Dermis microvascular lymphatic vessel endothelial cell (primary cell): Measurements from ENCODE around the gene GDPD4. TPM values are rescaled to one million over a fixed set of nuclear protein-coding genes. Genes with fewer than 3 reads are reported as not detected.
"Not testable (repeated sequence)": the region's sequence is repeated elsewhere in the genome, so short reads cannot be mapped to it uniquely, and the experiment has no call there.

Experiments
- DNase-seq, 2 donors: peaks; one replicate each; pipeline versions ENCODE4 v3.0.0 to v3.0.0-alpha.2; 2010; ENCODE audit warnings: low read depth in 2 of 2
- total RNA-seq: library from RNA; depleted of rRNA; stranded (reverse); fragments of >200 nt; gene quantifications from 2 replicates; pipeline ENCODE4 v1.2.1, GENCODE V29; 2014

GDPD4 gene
- total RNA-seq, 1 donor from 2014 or later: not detected

GRCh38 chr11:77300028-77300427 is 1.5 kb downstream of the GDPD4 start:
- DNase-seq: not testable (repeated sequence)

DNA sequence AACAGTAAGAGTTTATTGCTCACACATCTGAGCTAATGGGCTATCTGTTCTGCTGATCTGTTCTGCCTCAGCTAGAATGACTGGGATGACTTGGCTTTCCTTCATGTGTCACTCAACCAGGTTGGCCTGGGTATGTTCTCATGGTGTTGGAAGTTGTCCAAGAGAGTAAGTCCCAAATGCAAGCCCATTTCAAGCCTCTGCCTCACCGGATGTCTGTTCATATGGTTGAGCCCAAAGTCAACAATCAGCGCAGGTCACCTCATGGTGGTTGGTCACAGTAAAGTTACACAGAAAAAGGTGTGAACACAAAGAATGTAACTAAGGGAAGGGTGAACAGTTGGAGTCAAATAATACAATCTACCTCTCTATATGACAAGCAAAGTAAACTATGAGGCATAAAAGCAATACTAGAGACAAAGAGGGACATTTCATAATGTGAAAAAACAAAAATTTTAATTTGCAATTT is 1.9 kb downstream of the GDPD4 start:
- peak; percentile 13 to 26 for DNase-seq

DNA sequence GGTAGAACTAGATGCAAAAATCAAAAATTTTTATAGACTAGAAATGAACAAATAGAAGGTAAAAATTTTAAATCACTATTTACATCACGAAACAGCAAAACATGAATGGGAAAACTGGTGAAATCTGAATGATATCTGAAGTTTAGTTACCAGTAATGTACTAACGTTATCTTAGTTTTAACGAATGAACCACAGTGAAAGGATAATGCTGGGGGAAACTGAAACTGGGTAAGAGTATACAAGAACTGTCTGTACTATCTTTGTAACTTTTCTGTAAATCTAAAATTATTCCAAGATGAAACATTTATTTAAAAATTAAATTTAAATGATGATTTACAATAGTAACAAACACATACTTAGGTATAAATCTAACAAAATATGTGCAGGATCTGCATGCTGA is 7.4 kb downstream of the GDPD4 start:
- DNase-seq: no peak

DNA sequence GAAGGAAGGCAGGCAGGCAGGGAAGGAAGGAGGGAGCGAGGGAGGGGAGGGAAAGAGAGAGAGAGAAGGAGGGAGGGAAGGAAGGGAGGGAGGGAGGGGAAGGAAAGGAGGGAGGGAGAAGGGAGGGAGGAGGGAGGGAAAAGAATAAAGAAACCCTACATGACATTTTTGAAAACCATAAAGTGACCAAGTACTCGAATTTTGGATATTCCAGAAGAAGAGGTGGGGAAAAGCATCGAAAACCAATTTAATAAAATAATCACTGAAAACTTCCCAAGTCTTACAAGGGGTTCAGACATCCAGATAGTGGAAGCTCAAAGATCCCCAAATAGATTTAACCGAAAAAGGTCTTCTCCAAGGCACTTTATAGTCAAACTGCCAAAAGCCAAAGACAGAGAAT is 11.7 kb downstream of the GDPD4 start:
- no peak for DNase-seq

DNA sequence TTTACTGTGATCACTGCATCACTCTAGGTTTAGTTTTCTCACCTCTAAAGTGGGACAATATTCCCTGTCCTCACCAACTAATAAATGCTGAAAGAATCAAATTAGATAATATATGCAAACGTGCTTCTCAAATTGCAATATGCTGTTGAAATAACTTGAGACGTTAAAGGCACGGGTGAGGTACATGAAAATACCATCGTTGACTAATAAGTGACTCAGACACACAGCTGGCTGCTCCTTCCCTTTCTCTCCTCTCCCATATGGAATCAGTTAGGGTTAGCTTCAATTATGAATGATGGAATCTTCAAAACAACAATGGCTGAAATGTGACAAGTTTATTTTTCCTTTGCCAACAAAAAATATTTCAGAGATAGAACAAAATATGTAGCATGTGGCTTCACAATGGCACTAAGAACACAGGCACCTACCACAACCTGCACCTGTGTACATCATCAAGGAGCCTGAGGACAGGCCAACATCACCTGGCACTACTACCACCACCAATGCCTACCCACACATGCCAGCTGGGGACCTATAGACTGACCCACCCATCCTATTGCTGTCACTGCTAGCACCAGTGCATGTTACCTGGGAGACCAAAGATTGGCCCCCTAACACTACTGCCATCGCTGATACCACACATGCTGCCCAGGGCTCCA is 13.7 kb downstream of the GDPD4 start:
- DNase-seq: no peak

DNA sequence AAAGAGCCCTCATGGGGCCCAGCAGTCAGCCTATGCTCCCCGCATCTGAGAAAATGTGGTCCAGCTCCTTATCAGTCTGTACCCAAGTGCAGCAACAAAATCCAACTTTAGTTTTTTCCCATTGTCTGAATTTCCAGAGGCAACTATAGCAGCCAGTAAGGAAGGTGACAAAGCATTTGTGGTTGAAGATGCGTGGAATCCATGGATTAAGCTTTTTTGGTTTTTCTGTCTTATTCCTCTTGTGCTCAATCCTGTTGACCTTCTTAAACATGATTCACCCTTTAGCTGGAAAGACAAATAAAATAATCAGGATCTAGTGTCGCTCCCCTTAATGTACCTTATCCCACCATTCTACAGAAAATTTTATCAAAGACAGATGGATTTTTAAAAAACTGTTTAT is 14.3 kb downstream of the GDPD4 start:
- DNase-seq: no peak

GRCh38 chr11:77284476-77285468 is 16.7 kb downstream of the GDPD4 start:
- no peak for DNase-seq

DNA sequence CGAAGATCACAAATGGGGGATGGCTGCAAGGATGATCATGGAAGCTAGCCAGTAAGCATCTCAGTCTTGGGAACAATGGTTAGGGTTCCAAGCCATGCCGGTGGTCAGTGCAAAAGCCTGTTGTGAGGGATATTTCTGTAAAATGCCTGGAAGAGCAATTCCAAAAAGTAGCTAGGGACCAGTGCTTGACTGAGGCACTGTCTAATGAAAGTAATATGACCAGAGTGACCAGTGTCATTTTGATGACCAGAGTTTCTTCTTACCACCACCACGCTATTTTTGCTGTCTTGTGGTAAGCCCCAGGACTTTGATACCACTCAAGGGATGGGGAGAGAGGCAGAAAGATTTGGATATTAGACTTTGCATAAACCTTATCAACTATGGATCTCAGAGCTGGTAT is 18.4 kb downstream of the GDPD4 start:
- DNase-seq: no peak

DNA sequence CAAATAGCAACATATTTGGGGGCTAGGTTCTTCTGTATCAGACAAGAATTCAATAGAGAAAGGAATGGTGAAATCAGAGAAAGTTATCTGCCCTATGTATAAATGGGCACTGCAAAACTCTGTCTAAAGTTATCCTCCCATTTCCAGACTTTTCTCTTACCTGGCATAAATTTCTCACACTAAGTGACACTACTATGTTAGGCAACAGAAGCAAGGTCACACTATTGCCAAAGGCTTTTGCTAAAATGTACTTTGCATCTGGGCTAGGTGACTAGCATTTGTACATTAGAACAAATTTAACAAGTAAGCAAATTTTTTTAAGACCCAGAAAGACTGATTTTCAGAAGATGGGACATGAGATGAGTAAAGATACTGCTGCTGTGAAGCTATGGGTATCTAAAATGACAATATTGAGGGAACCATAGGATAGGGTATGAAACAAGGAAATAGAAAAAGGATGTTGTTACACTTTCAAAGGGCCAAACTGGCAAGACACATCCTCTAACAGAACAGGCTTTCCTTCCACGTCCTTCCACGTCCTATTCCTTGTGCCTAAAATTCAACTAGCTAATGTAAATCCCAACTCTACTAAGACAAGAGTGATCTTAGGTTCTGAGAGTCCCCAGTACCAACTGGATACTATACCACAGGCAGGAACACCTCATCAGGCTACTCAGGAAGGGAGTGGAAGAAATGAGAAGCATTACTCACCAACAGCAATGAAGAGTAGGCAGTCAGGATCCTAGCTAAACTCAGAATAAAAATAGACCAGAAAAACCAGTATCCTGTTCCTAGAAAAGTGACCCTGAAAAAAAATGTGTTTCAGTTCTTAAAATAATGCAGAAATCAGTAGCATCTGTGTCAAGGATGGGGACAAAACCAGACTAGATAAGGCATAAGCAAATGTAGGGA is 22.6 kb downstream of the GDPD4 start:
- DNase-seq: no peak

DNA sequence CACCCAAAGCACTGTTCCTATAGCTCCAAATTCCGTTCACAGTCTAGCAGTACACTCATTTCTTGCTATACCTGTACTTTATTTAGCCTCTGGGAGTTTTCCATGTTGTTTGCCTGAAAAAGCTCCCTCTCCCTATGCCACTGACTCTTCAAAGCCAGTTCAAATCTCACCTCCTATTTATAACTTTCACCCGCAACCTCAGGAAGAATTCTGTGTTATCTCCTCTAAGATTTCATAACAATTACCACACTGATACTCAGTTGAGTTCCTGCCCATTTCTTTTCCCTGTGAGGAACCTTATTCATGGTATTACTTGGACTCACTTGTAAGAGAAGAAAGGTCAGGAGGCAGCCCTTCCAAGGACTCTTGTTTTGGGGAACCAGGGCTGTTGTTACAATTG is 25.2 kb downstream of the GDPD4 start:
- no peak for DNase-seq

GRCh38 chr11:77270921-77271320 is 30.6 kb downstream of the GDPD4 start:
- DNase-seq: no peak

DNA sequence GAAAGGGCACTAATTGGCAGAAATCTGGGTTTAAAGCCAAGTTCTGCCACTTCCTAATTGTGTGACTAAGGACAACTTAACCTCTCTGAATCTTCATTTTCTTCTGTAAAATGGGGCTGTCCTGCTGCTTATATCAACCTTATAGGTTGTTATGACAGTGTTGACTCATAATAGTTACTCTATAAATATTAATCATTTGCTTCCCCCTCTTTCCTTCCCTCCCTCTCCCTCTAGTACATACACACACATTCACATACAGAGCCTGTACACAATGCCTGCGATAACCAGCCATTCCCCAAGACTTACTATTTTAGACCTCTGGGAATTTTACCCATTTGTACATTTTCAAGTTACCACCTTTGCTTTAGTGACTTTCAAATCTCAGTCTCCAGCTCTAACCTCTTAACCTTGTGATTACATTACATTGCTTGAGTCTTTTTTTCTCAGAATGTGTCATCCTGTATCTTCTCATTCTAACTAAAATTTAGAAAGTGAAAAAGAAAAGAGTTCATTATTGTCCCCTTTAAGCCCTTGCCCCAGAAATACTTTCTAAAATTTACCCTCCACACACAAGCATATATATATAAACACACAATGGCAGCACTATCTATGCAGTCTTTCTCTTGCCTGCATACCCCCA is 31.9 kb downstream of the GDPD4 start:
- no peak for DNase-seq

- DNase-seq: no peak
Measured at GRCh38 chr11:77267962-77268361, 33.5 kb downstream of the GDPD4 start.

- no peak for DNase-seq
Measured at GRCh38 chr11:77266766-77267165, 34.7 kb downstream of the GDPD4 start.

GRCh38 chr11:77262803-77263202 is 38.7 kb downstream of the GDPD4 start:
- no peak for DNase-seq

DNA sequence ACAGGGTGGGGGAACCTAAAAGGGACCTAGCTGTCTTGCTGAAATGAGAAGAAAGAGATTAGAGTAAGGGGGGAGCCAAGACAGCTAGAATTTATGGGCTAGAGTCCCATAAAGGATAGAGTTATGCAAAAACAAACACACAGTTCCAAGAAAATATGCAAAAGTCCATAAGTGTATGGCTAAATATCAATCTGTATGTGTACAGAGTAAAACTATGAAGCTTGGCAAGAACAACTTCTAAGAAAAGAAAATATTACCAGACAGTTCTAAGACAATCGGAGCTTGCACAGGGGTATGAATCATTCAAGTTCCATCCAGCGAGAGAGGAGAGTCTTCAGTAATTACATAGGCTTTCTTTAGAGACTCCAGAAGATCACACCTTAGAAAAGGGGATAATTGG is 41.8 kb downstream of the GDPD4 start:
- DNase-seq: no peak

- DNase-seq: no peak
Measured at GRCh38 chr11:77253690-77254089, 47.8 kb downstream of the GDPD4 start.

GRCh38 chr11:77252555-77253270 is 48.8 kb downstream of the GDPD4 start:
- no peak for DNase-seq

GRCh38 chr11:77250881-77251640 is 50.4 kb downstream of the GDPD4 start:
- DNase-seq: peak in 1 of 2 donors; percentile 58

GRCh38 chr11:77249427-77249826 is 52.1 kb downstream of the GDPD4 start:
- peak in 1 of 2 donors; percentile 10 for DNase-seq
